VCaP (cell line): Measurements from ENCODE around the gene RTN4.
A peak's percentile ranks its signal among the peaks of the same experiment; 100 is the strongest.
"Not testable (repeated sequence)": the region's sequence is repeated elsewhere in the genome, so short reads cannot be mapped to it uniquely, and the experiment has no call there.

ENCODE experiments used
- H3K27ac ChIP-seq: fragments of 450-650 bp; 2 replicates; pipeline ENCODE4 v1.5.1; 2017
- TF ChIP-seq, protein P1 (sequence below): fragments of 450-650 bp; conservative IDR thresholded peaks from 2 replicates; pipeline ENCODE4 v1.5.1; 2017; ENCODE audit warnings: mild to moderate bottlenecking, moderate library complexity

RTN4 gene

DNA sequence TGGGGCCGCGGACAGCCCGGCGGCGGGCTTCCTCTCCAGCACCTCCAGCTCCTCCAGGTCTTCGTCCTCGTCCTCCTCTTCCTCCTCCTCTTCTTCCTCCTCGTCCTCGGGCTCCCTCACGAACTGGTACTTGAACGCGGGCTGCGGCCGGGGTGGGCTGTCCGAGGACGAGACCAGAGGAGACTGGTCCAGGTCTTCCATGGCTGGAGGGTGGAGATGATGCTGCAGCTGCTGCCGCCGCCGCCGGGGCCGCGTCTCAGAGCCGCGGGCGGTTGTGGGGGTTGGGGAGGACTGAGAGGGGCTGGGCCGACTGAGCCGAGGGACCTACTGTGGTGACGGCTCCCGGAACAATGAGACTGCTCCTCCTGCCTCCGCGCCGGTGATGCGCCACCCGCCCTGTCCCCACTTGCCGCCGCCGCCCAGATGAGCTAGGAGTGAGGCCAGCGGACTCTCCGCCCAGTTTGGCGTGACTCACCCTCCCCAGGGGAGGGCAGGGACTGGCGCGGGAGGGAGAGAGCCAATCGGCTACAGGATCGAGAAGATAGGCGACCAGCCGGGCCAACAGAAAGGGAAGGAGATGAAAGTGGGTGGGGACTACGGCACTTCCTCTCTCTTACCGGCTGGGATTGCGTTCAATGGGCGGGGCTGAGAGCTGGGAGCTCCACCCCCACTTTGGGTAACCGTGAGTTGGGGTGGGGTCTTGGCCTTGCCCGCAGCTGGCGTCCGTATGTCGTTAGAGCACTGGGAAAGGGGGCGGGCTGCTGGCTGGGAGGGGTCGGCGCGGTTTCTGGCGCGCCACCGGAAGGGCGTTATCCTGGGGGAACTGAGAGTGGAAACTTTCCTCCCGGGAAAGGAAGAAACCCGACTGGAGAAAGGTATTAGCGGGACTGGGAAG lies at the start of gene RTN4:
TSS of gene RTN4 (minus strand) at position 352 of the 895 bp plus-strand sequence. CDS start at position 201, 151 bp downstream.
- TF ChIP-seq, protein P1, sequence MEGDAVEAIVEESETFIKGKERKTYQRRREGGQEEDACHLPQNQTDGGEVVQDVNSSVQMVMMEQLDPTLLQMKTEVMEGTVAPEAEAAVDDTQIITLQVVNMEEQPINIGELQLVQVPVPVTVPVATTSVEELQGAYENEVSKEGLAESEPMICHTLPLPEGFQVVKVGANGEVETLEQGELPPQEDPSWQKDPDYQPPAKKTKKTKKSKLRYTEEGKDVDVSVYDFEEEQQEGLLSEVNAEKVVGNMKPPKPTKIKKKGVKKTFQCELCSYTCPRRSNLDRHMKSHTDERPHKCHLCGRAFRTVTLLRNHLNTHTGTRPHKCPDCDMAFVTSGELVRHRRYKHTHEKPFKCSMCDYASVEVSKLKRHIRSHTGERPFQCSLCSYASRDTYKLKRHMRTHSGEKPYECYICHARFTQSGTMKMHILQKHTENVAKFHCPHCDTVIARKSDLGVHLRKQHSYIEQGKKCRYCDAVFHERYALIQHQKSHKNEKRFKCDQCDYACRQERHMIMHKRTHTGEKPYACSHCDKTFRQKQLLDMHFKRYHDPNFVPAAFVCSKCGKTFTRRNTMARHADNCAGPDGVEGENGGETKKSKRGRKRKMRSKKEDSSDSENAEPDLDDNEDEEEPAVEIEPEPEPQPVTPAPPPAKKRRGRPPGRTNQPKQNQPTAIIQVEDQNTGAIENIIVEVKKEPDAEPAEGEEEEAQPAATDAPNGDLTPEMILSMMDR, result no peak
- peak within 1 kb of the TSS; percentile 97 for H3K27ac ChIP-seq

DNA sequence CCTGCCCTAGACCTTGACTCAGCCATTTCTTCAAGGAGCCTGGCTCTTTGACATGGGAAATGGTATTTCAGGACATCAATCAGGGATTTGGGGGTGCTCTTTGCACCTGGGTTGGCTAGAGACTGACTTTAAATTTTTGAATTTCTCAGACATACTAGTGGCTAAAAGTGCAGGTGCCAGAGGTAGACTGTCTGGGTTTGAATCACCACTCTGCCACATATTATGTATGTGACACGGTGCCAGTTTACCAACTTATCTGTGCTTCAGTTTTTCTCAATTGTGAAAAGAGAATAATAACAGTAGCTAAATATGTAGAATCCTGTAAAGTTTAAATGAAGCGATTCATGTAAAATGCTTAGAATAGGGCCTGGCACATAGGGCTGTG lies 49.2 kb upstream of the RTN4 start:
- peak overlapping the region; percentile 95 for H3K27ac ChIP-seq
- TF ChIP-seq, protein P1, result no peak

DNA sequence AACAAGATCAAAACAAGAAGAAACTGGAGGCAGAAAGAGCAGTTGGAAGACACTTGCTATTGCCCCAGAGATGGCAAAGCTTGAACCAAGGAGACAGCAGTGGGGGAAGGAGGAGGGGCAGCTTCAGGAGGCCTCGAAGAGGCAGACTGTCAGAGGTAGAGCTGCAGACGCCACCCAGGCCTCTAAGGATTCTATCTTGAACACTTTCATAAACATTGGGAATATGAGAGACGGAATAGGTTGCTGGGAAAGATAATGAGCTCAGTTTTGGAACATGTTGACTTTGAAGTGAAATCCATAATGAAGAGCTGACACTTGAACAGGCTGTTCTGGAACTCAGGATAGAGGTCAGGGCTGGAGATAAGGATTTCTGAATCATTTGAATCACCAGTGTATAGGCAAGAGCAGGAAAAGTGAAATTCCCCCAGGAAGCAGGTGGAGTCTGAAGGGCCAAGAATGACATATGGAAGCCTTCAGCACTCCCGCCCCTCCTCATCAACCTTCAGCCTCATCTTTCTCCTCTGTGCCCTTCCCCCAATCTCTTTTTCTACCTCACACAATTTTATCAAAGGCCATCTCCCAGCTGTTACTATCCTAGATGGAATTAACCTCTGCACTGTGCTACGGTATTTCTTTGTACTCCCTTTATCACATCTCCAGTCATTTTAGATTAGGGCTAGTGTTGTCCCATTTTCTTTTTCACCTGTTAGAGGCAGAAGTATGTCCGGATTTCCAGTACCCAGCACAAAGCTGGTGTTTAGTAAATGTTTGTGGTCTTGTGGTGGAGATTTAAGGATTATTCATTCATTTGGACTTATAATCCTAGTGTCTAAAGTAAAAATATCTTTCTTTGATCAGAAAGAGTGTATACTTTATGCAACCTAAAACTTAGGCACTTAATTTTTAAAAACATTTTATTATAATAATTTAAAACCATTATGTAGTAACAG lies 47.5 kb upstream of the RTN4 start:
- H3K27ac ChIP-seq, result no peak overlapping the region
- TF ChIP-seq, protein P1, result no peak

DNA sequence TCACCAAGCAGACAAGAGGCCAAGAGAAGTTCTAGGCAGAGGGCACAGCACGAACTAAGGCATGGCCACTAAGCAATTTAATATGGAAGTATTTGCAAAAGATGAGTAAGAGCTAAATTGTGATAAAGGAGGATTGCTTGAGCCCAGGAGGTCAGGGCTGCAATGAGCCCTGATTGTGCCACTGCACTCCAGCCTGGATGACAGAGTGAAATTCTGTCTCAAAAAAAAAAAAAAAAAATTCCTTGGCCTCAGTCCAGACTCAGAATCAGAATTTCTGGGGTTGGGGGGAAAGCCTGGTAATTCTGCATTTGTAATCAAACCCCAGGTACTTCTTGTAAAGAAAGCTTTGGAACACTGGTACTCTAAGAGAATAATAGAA lies 46.8 kb upstream of the RTN4 start:
- no peak overlapping the region for H3K27ac ChIP-seq
- TF ChIP-seq, protein P1, result no peak

DNA sequence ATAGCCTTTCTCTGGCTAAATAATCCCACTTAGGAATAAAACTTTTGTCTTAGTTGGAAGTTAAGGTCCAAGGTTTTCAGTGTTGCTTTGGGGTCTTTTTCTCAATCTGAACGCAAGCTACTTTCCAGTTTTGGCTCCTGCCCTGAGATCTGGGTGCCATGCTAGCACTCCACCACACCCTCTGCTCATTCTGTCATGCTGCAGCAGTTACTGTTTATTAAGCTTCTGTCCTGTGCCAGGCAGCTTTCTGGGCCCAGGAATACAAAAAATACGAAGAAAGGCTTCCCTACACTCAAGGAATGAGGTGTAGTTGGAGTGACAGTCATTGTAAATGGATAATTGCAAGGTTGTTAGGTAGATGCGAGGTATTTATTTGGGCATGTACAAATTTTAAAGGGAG lies 46.3 kb upstream of the RTN4 start:
- TF ChIP-seq, protein P1, result no peak
- no peak overlapping the region for H3K27ac ChIP-seq

- TF ChIP-seq, protein P1, result no peak
- H3K27ac ChIP-seq, result no peak overlapping the region
Observed at GRCh38 chr2:55093381-55093780, 43.1 kb upstream of the RTN4 start.

GRCh38 chr2:55092439-55092838 lies 42.2 kb upstream of the RTN4 start:
- no peak overlapping the region for H3K27ac ChIP-seq
- TF ChIP-seq, protein P1, result no peak

- not testable (repeated sequence) for H3K27ac ChIP-seq
Observed at GRCh38 chr2:55091681-55092080, 41.4 kb upstream of the RTN4 start.
